Fibroblast of skin of left quadriceps (primary cell): ENCODE measurements around the gene PPFIBP2.

Experiments used
- DNase-seq, 2 experiments: peaks; one replicate each; pipeline ENCODE4 v3.0.0-alpha.2; 2013; ENCODE audit warnings: low read depth in 2 of 2

The PPFIBP2 gene

DNA sequence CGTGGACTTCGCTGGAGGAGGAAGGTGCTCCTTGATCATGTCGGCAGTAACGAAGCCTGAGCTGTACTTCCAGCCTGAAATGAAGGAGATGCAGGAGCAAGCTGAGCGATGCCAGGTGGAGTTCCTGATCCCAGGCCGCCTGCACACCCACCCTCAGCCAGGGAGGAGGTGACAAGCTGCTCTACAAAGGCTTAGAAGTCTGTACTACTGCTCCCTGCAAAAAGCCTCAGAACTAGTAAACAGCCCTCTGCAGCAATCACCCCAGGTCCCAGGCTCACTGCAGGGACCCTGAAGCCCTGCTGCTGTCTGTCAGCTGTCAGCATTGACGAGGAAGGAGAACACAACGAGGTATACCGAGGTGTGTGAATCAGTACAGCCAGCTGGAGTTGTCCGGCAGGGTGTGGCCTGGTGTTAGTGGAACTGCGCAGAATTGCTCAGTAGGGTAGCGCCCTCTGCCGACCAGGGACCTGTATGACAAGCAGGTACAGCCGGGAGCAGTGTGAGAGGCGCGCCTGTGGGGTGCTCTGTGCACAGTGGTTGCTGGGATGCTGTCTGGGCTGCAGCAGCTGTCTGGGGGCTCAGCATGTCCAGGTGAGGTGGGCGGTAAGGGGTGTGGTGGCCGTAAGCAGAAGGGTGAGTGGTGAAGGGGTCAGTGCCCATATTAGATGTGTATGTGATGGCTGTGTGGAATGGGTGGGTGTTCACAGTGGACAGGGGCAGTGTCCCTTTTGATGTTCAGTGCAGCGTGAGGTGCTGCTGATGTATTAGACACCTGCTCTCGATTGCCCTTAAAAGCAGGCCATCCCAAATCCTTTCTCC, 151.9 kb downstream of the PPFIBP2 start:
- no peak for DNase-seq

DNA sequence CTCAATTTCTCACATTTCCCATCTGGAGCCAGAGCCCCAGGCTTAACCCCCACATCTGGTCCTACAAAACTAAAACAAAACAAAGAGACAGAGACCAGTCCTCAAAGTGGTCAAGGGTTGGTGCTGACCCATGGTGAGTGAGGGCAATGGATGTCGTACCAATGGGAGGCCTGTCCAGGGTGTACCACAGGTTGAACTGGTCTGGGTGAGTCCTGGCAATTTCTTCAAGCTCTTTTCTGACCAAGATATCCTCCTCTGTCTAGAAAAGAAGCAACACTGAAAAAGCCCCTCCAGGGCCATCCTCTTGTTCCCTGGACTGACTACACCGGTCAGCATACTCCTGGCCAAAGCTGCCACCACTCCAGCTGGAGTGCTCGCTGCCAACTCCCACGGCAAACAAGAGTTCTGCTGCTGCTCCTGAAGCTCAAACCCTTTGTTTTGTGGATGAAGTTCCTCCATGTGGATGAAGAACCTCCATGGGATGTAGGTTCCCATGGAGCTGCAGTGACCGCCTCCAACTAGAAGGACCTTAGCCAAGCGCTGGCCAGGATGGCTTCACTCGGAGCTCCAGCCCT, 152.6 kb downstream of the PPFIBP2 start:
- no peak for DNase-seq

DNA sequence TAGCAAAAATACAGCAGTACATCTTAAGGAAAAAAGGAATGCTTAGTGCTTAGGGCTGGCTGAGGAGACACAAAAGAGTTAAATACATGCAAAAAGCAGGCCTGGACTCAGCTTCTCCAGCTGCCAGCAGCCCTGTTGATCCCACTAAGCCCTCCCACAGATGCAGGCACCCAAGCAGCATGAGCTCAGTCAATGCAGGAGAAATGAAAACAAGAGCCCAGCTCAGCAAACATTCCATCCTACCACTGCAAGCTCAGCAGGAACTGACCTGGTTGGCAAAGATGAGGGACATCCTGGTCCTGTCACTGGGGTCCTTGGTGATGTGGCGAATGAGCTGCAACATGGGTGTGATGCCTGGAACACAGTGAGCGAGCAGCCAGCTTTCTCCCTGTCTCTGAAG, 153.7 kb downstream of the PPFIBP2 start:
- DNase-seq: no peak

DNA sequence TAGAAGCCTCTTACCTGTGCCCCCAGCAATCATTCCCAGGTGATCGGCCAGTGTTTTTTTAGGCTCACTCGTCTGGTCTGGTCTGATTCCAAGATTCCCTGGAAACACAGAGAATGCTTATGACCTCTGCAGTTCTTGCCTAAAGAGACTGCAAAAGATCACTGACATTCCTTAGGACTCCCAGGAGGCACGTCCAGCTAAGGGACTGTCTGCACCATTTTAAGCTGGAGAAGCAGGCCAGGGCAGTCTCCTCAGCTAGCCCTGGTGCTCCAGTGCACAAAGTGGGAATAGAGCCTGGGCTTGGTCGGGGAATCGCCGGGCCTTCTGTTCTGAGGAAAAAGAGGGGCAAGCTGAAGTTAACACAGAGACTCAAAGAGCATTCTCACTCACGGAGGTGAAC, 154.7 kb downstream of the PPFIBP2 start:
- no peak for DNase-seq

DNA sequence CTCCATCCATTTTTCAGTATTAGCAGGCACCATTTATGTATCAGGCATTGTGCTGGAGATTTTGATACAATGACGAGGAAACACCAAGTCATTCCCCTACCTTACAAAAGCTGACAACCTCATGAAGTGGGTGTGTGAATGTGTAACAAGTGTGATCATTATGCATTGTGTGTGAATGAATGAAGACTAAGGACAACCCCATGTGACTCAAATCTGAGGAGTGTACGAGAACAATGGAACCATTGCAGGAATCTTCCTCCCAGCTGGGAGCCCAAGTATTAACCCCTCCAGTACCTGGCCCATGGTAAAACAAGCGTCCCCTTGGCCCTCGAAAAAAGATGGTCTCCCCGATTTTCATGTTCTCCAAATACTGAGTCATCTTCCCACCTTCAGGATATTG, 155.1 kb downstream of the PPFIBP2 start:
- no peak for DNase-seq

DNA sequence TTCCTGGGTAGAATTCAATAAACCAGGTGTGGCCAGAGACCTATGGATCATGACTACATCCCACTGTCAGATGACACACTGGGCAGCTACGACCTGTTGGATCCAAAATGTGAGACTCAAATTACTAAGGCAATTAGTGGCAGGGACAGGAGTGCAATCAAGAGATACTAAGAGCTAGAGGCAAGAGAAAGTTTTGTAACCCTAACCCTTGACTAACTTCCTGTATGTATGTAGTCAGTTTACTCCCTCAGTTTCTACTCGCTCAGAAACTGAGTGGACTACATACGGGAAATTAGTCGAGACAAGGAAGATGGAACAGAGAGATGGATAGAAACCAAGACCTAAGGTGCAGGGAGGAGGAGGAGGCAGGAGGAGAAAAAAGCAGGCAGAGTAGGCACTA, 156.8 kb downstream of the PPFIBP2 start:
- DNase-seq: no peak

DNA sequence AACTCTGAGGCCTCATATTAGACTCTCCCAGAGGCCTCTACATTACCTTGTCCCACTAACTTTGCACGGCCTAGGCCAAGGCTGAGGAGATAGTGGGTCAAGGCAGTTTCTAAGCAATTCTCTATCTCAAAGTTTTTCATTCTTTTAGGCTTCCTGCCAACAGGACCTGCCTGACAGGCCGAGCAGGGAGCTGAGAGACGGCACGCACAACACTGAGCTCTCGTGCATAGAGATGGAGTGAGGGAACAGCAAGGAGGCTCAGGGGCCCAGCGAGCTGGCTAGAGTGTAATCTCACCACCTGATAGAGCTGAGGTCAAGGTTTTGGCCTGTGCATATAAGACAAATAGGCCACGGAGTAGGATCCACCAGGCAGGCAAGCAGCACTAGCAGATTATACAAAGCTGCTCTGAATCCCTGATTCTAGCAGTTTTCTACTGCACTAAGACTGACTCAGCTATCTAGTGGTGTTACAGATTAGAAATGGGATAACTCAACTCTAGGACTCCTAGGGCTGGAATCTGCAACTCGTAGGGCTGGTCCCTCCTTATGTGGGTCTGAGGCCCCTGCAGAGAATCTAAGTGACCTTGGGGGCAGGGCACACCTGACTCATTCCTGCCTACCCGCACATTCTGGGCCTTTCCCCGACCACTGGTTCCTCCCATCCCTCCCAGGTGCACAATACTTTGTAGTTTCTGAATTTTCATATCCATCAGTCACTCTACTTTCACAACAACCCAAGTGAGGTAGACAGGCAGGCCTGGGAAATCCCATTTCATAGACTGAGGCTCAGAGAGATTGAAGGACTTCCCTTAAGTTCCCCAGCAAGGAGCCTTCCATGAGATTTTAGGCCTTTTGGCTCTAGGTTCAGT, 157.8 kb downstream of the PPFIBP2 start:
- no peak for DNase-seq

DNA sequence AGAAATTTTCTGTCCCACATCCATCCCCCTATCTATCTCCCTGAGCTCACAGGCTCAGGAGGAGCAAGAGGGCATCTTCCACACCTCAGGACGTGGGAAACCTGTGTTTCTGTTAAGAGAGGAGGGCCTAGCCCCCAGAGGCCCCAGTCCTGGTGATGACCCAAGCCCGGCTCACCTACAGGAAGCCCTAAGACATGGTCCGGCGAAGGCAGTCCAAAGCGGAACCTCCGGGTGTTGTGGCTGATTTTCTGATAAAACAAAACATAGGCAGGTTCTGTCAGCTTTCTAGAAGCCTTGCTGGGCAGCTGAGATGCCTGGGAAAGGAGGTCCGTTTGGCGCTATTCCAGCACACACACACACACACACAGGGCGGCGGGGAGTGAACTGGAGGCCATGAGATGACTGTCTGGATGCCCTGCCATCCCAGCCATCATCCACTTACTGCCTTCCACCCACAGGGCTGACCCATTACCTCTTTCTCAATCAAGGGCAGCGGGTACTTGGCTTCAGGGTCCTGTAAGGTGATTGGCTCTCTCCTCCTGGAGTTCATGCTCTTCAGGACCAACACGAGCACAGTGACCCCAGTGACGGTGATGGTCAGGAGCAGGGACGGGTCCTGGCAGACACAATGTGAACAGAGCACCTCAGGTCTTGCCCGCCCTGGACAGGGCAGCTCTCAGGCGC, 158.6 kb downstream of the PPFIBP2 start:
- DNase-seq: no peak

DNA sequence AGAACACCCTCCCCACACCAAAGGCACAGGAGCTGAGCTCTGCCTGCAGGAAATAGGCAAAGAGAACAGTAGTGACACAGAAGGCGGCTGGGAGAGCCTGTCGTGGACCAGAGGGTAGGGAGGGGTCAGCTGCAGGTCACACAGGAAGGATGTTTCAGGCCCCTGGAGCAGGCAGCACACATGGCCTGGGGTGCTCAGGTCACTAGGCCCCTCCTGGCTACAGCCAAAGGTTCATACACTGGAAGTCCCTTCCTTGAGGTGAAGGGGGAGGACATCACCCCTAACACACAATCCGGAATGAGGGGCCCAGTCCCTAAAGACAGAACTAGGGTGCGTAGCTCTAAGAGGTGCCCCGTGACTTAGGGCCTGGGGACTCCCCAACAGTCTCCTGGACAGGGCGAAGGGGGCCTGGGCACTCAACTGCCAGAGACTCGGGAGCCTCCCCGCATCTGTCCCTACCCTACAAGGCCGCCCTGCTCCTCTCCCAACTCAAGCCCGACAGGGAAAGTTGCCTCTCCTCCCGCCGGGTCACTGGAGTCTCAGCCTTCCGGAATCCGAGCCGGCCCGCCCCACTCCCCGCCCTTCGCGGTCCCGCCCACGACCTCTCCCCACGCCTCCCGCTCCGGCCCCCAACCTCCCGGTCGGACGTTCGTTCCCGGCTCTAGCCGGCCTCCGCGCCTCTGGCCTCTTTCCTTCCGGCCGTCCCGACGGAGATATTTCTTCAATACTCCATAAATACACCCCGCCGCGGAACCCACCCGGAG, 159.3 kb downstream of the PPFIBP2 start, which contains the start of gene CYB5R2:
TSS of gene CYB5R2 (minus strand) at position 541 of the 764 bp plus-strand sequence. CDS start 675 bp downstream, outside the sequence.
- no peak for DNase-seq

DNA sequence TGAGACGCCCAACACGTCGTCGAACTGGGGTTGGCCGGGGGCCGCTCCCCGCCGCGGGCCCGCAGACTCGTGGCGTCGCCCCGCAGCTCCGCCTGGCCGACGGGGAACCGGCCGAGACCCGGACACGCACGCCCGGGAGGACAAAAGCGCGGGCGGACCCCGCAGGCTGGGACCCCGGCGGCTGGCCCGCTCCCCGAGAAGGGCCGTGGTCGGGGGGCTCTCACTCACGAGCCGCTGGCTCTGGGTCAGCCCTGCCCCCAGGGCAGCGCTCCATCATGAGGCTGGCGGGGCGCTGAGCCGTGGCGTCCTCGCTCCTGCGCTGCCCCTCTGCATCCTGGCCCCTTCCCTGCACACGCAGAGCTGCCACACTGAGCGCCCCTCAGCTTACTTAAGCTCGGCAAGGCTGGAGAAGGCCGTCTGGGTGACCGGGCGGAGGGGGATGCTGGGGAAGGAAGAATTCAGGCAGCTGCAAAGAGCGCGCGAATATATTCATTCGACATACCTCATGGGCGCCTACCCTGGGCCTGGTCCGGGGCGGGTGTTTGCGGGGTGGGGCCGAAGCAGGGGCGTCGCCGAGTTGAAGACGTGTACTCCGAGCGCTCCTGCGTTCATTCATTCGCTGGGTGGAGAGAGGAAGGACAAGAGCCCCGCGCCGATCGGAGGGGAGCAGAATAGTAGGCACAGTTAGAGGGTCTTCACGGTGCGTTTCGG, 160.1 kb downstream of the PPFIBP2 start:
- no peak for DNase-seq

DNA sequence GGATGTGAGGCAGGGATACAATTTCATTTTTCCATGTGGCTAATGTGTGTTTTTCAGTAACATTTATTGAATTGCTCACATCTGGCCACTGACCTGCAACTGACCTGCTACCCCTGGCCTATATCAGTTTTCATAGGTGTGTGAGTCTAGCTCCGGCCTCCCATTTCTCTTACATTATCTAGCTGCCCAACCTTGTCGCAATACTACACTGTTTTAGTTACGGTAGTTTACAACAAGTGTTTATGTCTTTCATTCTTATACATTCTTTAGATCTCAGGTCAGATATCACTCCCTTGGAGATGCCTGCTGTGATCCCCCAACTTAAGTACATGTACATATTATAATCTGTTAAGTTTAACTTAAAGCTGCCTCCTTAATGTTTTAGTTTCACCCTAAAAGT, 161.8 kb downstream of the PPFIBP2 start:
- DNase-seq: no peak

DNA sequence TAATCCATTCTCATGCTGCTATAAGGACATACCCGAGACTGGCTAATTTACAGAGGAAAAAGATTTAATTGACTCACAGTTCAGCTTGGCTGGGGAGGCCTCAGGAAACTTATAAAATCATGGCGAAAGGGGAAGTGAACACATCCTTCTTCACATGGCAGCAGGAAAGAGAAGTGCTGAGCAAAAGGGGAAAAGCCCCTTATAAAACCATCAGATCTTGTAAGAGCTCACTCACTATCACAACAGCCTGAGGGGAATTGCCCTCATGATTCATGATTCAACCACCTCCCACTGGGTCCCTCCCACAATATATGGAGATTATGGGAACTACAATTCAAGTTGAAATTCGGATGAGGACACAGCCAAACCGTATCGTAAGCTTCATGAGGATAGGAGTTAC, 163.3 kb downstream of the PPFIBP2 start:
- no peak for DNase-seq

DNA sequence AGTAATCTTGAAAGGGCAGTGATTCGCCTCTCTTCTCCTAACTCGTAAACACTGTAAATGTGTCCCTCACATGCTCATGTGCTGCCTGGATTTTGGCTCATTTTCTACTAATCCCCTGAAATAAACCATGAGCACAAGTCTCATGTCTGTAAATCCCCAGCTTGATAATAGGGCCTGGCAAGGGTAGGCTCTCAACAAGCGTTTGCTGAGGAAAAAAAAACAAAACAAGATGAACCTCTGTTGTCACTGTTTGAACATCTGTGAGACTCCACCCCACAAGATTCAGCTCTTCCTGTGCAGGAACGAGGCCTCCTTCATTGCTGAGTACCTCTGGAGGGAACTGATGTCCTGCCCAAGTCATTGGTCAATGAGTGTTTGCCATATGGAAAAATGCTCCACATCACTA, 164.0 kb downstream of the PPFIBP2 start:
- no peak for DNase-seq

DNA sequence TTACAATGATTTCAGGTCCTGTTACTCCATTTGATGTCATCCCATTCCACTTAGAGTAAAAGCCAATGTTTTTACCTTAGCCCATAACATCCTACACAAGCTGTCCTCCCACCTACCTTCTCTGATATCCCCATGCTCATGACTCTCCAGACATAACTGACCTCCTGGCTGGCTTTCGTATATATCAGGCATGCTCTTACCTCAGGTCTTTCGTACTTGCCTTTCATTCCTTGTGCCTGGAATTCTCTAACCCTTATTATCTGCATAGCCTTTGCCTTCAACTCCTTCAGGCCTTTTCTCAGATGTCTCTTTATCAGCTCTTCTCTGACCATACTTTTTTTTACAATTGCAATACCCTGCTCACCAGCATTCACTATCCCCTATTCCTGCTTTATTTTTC, 169.8 kb downstream of the PPFIBP2 start:
- DNase-seq: no peak

DNA sequence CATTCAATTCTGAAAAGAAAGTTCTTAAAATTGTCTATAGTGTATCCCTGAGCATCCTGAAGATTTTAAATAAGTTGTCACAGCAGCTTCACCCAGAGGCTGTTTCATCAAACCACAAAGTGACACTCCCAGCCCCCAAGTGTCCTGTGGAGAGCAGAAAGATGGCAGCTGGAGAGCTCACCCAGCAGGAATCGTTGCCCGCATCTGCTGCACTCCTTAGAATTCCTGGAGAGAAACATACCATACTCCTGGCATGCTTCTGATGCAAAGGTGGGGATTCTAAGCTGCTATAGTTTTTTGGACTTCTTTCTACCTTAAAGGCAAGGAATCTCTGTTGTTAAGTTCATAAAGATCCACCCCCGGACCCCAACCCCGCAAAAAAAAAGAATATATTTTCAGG, 173.0 kb downstream of the PPFIBP2 start:
- DNase-seq: no peak

DNA sequence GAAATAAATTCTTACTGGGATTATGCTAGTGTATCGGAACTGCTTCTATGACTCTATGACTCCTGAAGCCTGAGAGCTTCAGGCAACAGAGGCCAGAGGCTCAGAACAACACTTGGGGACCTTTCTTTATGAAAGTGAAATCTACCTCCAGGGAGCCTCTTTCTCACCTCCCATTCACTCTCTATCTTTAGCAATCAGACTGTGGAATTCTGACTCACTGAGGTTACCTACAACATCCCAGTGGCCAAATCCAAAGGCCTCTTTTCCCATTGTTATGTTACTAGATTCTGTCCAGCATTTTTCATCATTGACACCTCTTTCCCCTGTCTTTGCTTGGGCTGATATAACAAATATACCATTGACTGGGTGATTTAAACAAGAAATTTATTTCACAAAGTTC, 173.6 kb downstream of the PPFIBP2 start:
- no peak for DNase-seq

DNA sequence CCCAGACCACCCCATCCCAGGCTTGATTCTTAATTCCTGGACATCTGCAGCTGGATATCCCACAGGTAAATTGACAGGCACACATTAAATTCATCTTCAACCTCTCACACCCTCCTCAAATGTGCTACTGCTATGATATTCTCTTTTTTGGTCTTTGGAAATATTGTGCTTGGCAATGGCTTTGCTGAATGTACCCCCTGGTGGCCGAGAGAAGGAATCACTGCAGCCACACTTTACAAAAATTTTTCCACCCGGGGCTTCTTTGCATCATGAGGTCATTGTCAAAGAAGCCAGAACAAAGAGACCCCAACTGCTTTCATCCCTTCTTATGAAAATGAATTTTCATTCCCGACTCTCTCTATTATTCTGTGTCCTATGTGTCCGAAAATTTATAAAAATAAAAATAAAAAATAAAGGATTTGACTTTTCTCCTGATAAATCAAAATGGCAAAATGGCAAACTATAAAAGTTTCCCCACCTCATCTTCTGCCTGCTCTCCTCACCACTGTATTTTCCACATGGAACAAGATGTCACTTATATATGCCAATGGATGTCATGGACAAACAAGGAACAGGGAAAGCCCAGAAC, 174.5 kb downstream of the PPFIBP2 start:
- no peak for DNase-seq

DNA sequence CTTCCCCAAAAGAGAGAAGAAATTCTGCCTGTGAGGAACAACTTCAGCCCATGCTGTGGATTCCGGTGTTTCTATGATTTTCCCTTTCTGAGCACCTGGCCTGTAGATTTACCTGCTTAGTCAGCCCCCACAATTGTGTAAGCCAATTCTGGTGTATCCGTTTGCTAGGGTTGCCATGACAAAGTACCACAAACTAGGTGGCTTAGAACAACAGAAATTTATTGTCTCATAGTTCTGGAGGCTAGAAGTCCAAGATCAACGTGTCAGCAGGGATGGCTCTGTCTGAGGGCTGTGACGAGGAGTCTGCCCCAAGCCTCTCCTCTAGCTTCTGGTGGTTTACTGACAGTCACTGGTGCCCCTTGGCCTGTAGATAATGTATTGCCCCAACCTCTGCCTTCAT, 175.4 kb downstream of the PPFIBP2 start:
- no peak for DNase-seq

DNA sequence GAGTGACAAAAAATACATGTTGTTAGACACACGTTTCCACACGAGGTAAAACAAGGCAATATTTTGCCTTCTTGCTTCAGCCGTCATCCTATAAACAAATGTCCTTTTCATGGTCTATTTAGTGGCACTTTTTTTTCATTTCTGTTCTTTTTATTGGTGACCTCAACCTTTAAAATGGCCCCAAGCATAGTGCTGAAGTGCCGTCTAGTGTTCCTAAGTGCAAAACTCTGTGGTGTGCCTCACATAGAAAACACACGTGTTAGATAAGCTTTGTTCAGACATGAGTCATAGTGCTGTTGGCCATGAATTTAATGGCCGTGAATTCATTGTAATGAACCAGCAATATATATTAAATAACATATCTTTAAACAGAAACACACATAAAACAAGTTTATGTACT, 176.8 kb downstream of the PPFIBP2 start:
- DNase-seq: no peak

DNA sequence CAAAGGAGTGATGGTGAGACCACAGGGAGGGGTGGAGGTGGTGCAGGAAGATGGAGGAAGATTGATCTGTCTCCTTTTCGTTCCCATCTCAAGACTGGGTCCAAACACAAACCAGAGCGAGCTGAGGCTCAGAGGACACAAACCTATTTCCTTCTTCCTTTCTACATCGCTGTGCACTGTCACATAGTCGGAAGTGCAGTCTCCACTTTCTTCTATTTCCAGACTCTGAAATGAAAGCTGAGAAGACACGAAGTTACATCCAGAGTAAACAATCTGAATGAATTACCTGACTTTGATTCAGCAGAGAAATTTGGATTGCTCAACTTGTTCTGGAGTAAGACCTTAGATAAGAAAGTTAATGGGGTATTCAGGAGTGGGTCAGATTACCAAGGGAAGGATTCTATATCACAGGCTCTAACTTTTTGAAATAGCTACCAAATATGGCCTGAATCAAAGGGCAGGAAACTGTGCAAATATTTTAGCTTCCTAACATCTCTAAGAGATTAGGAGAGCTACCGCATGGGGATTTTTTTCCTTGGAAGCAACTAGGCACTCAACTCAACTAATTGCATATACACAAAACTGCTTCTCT, 178.1 kb downstream of the PPFIBP2 start:
- DNase-seq: no peak
